Adipocyte (in vitro differentiated cells): ENCODE measurements around the gene SLC46A3.

Source experiments
- DNase-seq: peaks from one replicate; pipeline ENCODE4 v3.0.0-alpha.2; 2015; ENCODE audit warnings: low read depth
- H3K27me3 ChIP-seq: replicated peaks from 2 replicates; pipeline ENCODE4 v1.7.0; 2013; ENCODE audit warnings: mild to moderate bottlenecking, low read length, moderate library complexity; ENCODE audit not compliant: control insufficient read depth, insufficient read depth
- H3K36me3 ChIP-seq: 2 replicates; pipeline ENCODE4 v1.7.0; 2013; ENCODE audit warnings: low read length, mild to moderate bottlenecking, moderate library complexity; ENCODE audit not compliant: control insufficient read depth, insufficient read depth, severe bottlenecking
- H3K4me1 ChIP-seq: 2 replicates; pipeline ENCODE4 v1.7.0; 2013; ENCODE audit warnings: mild to moderate bottlenecking, low read length, moderate library complexity; ENCODE audit not compliant: control insufficient read depth, insufficient read depth
- H3K4me3 ChIP-seq: 2 replicates; pipeline ENCODE4 v1.7.0; 2013; ENCODE audit warnings: mild to moderate bottlenecking, low read length, moderate library complexity
- H3K9ac ChIP-seq: 2 replicates; pipeline ENCODE4 v1.7.0; 2013; ENCODE audit warnings: mild to moderate bottlenecking, low read length, moderate library complexity
- H3K9me3 ChIP-seq: 2 replicates; pipeline ENCODE4 v1.7.0; 2013; ENCODE audit warnings: mild to moderate bottlenecking, low read length, moderate library complexity; ENCODE audit not compliant: control insufficient read depth

The SLC46A3 gene

GRCh38 chr13:28651810-28652401, 66.9 kb downstream of the SLC46A3 start:
- Histone ChIP-seq H3K9me3 (no peaks in the 10 kb centered on the region), H3K27me3 (no peaks in the 10 kb centered on the region), H3K9ac (no peak overlapping the region), H3K36me3 (no peaks in the 10 kb centered on the region), H3K4me3 (no peak overlapping the region), H3K4me1 (peaks cover 24% of the 10 kb centered on the region)
- DNase-seq: no peak

DNA sequence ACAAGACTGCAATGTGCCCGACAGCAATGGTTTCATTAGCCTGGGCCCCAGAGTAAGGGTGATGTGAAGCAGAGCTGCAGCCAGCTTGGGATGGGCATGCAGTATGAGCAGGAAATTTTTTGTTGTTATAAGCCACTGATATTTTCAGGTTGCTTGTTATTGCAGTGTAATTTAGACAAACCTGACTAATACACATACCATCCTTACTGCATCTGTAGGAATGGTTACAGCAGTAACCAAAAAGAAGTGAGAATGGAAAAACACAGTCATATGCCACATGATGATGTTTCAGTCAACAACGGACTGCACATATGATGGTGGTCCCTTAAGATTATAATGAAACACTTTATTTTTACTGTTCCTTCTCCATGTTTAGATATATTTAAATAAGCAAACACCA, 68.5 kb downstream of the SLC46A3 start:
- H3K9ac ChIP-seq: no peak overlapping the region
- no peaks in the 10 kb centered on the region for H3K9me3 ChIP-seq
- H3K36me3 ChIP-seq: no peaks in the 10 kb centered on the region
- DNase-seq: no peak
- no peaks in the 10 kb centered on the region for H3K27me3 ChIP-seq
- H3K4me3 ChIP-seq: no peak overlapping the region
- peaks cover 16% of the 10 kb centered on the region for H3K4me1 ChIP-seq
